Renal cortex interstitium (tissue), 11 donors: ENCODE data around the gene CTNNA2. TPM values are rescaled to one million over a fixed set of nuclear protein-coding genes. Genes with fewer than 3 reads are reported as not detected.
"Not testable (repeated sequence)": the region's sequence is repeated elsewhere in the genome, so short reads cannot be mapped to it uniquely, and the experiment has no call there.

Source experiments
- DNase-seq, 11 donors: peaks; one replicate each; pipeline ENCODE4 v3.0.0-alpha.2; 2013; ENCODE audit warnings: low read depth in 9 of 11, low spot score in 4 of 11; ENCODE audit errors: extremely low read depth in 1 of 11
- polyA plus RNA-seq, 3 donors: library from polyadenylated mRNA; unstranded; fragments of 120-200 nt; gene quantifications; one replicate each; pipeline ENCODE4 v1.2.1, GENCODE V29; 2013; ENCODE audit not compliant: insufficient read length in 3 of 3

Gene CTNNA2
- polyA plus RNA-seq, 3 donors: 4.3 to 6.0 (median 4.7) TPM

DNA sequence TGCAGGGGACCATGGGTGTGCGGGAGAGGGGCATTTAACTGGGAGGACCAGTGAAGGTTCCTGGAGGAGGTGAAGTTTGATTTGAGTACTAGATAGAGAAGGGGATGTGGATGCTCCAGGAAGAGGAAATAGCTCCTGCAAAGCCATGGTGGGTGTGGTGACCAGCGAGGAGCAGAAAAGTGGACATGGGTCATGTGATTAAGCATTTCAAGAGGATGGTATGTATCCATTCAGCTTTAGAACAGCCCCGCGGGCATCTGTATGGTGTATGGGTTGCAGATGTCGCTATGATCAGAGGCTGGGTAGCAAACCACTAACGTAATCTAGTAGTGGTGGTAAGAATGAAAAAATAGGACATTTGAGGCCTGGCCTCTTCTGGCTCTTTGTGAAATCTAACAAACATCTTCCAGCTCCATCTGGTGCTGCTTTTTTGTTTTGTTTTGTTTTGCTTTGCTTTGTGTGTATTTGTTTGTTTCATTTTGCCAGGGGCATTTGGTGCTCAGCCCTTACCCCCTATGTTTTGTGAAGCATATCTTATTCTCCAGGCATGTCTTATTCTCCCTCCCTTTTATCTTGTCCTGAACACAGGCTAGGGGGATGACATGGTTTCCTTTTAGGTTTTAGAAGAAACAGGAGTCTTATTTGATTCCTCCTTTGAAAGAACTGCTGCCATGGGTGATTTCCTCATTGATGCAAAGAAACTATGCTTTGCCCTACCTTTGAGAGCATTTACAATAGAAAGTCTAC lies 565.6 kb downstream of the CTNNA2 start:
- DNase-seq: no peak

DNA sequence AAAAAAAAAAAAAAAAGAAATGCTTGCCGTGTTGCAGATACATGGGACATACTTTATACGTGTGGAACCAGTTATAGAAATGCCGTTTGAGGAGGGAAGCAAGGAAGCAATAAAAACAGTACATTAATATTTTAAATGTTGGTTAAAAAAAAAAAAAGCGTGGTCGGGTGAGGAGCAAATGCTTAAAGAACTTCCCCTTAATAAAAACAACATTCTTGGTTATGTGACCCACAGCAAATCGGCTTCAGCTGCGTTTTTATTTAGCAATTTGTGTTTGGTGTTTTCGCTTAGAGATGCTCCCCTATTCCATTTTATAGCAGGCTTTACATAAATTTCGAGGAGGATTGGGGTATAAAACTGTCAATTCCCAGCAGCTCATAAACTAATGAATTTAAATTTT lies 568.1 kb downstream of the CTNNA2 start:
- no peak for DNase-seq

DNA sequence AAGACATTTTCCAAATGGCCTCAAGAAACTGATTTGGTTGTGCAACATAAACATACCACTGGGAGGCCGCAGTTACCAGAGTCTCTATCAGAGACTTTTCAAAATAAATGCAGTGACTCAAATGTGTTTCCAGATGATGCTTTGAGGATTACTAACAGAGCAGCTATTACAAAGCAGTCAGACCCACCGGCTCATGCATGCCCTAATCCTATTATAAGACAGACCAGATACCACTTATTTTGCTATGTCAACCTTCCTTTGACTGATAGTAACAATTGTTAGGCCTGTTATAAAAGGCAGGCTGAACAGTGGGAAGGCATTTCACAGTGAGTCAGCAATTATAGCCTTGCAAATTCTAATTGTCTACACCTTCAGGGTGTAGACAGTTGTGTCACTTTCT lies 574.0 kb downstream of the CTNNA2 start:
- DNase-seq: no peak

DNA sequence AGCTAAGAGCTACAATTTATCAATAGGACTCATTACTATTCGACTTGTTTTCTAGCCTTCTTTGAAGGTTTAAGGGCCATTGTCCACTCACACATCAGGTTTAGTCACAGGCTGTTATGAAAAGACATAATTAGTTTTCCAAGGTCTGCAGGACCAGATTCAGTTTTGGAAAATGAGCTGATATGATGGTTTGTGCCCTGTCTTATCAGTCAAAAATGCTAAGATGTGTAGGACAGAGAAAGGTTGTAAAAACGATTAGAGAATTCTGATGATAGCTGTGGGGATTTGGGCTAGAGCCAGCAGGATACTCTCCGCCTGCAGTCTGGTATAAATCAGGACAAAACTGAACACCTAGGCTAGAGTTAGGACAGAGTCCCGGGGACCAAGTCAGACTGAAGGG lies 578.4 kb downstream of the CTNNA2 start:
- no peak for DNase-seq

DNA sequence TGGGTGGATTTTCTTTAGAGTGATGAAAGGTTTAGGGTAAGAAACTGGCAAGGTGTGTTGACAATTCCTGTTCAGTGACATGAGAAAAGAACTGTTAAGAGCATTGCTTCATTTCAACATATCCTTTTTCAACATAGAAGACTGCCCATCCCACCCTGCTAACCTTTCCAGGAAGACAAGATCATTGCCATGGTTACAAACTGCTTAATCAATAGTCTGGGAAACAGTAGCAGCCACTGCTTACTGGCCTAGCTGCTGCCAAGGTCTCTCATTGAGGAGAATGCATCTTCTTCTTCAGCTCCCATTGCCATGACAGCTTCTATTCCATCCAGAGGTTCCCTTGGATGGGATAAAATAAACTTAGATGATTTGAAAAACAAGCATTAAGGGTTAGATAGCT lies 579.6 kb downstream of the CTNNA2 start:
- DNase-seq: no peak

DNA sequence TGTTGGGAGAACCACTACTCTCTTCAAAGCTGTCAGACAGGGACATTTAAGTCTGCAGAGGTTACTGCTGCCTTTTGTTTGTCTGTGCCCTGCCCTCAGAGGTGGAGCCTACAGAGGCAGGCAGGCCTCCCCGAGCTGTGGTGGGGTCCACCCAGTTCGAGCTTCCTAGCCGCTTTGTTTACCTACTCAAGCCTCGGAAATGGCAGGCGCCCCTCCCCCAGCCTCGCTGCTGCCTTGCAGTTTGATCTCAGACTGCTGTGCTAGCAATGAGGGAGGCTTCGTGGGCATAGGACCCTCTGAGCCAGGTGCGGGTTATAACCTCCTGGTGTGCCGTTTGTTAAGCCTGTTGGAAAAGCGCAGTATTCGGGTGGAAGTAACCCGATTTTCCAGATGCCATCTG lies 585.7 kb downstream of the CTNNA2 start:
- DNase-seq: not testable (repeated sequence)

DNA sequence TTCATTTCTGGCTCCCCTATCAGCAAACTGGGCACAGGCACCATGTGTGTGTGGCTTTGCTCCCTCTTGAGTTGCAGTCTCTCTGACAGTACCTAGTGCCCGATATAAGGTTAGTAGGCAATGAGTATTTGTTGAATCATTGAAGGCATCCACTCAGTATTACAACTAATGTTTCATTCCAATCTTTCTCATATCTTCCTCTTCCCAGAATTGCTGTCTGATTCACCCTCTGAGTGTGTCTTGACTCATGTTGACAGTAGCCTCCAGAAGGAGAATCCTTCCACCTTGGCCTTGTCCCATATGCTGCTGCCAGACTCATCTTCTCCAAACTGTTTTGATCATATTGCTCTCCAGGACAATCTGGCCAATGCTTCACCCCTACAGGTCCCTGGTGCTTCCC lies 589.2 kb downstream of the CTNNA2 start:
- DNase-seq: no peak

GRCh38 chr2:80105015-80105640 lies 592.3 kb downstream of the CTNNA2 start:
- no peak for DNase-seq

DNA sequence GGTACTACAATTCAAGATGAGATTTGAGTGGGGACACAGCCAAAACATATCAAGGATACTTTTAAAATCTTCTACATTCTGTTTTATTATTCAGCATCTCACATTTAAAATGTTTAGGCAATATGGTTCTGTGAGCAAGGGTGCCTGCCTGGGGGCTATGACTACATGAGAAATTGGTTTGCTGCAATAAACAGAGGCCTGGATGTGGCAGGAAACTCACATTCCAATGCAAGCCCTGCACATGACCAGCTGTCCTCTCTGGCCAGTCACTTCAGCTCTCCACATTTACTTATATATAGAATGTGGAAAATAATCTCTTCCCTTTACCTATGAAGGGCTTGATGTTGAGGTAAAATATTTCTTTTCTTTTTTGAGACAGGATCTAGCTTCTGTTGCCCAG lies 598.3 kb downstream of the CTNNA2 start:
- DNase-seq: no peak

DNA sequence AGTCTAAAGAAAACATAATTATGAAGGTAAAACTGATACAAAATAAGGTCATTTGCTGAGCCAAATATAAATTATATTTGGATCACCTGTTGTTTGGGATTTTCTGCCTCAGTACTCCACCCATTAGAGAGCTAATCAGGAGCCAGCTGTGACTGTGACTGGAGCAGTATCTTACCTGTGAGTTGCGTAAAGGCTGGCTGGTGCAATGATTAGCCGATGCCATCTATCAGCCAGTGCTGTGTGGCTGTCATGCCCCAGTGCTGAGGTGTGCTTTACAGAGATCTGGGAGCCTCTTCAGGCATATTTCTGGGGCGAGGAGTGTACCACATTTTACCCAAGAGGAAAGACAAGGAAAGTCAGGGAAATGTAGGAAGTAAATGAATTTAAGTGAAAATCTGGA lies 599.9 kb downstream of the CTNNA2 start:
- no peak for DNase-seq

DNA sequence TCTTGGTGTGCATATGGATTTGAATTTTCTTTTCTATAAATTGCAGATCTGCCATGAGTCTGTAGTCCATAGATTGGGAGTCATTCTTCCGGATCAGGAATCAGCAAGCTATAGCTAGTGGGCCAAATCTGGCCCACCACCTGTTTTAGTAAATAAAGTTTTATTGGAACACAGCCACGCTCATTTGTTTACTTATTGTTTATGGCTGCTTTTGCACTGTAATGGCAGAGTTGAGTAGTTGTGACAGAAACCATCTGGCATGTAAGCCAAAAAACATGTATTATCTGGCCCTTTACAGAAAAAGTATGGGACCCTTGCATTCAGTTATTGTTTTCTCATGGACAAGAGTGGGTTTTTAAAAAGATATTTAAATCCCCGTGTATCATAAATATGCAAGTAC lies 600.5 kb downstream of the CTNNA2 start:
- no peak for DNase-seq

DNA sequence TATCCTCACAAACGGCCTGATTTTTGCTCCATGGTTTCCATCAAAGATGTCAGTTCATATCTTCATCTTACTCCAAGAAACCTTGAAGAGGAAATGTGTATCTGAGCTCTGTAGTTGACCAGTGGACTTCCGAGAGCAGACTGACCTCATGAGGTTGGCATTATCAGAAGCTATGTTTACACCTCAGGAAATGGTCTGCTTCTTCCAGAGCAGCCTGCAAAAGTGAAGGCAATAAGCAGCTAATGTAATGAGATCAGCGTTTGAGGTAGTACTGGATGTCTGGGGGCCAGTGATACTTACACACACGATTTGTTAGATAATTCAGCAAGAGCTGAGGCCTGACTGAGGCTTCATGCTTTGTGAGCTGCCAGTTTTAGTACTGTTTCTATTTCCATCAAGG lies 602.0 kb downstream of the CTNNA2 start:
- no peak for DNase-seq

- no peak for DNase-seq
These were observed 604.5 kb downstream of the CTNNA2 start for GRCh38 chr2:80117401-80117800.

DNA sequence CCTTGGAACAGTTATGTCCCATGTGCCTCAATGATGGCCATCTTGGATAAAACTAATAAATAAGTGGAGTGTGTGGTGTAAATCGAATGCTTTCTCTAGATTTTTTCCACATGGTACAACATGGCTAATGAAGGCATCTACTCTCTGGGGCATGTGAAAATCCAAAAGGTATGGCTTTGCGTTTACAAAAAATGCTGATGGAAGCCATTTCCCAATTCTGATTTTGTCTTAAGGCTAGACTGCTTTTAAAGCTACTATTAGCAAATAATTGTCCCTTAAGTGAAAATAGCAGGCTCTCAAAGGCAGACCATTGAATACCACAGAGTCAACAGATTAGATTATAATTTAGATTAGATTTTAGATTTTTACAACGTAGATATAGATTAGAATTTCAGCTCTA lies 608.0 kb downstream of the CTNNA2 start:
- no peak for DNase-seq

DNA sequence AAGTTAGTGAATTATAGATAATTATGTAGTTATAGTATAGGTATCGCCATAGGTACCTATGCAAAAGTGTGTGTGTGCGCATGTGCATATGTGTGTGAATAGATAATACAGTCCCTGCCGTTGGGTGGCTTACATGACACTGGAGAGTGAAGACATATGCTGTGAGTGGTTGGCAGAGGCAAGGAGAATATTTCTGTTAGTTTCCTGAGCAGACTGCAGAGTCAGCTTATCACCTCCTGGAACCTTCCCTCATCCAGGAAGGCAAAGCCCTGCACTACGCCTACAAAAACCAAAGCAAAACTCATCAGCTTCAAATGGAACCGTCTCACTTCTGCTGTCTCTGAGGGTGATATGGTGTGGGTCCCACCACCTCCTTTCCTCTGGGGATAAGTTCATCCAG lies 609.8 kb downstream of the CTNNA2 start:
- no peak for DNase-seq

DNA sequence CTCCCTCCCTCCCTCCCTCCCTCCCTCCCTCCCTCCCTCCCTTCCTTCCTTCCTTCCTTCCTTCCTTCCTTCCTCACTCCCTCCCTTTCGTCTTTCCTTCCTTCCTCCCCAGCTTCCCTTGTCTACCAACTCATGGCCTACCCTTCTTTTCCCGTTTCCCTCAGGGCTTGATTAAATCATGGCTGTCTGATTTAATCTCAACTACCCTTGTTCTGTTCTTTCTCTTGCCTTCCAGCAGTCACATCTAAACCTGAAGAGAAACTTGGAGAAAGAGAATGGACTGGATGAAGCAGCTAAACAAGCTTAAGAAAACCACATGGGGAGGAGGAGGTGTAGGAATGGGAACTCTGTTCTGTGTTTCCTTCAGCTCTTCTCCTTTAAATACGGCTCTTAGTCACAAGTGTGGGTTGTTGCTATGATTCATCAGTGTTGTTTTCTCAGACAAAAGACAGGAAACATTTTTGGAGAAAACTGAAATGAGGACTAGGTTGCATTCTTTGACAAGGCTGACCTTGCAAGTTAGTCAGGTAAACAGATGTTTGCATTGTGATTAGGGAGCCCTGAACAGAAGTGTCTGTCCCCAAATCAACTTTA lies 613.8 kb downstream of the CTNNA2 start:
- DNase-seq: no peak

DNA sequence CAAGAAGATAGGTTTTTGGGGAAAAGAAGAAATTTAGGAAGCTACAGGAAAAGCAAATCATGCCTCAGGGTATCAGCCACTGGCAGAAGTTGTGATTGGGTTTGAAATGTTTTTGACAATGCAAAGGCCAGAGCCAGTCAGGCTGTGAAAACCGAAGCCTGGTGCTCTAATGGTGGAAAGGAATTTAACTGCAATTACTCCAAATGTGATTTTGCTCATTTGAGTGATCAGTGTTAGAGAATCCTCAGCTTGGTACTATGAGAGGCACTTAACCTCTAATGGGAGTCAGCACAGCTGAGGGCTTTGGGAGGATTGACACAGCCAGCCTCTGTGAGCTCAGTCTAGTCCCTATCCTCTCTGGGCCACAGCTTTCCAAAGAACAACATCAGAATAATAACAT lies 615.2 kb downstream of the CTNNA2 start:
- no peak for DNase-seq

- no peak for DNase-seq
These were observed 619.4 kb downstream of the CTNNA2 start for GRCh38 chr2:80132281-80132680.

GRCh38 chr2:80135001-80135400 lies 622.1 kb downstream of the CTNNA2 start:
- DNase-seq: no peak

GRCh38 chr2:80136338-80136737 lies 623.5 kb downstream of the CTNNA2 start:
- DNase-seq: no peak

- DNase-seq: no peak
These were observed 626.1 kb downstream of the CTNNA2 start for GRCh38 chr2:80139001-80139400.
